PFSK-1 (cell line): ENCODE measurements around the gene RALGAPA2.

Experiments used
- FOXP2 ChIP-seq: optimal IDR thresholded peaks from 2 replicates; pipeline ENCODE3; 2011; ENCODE audit warnings: borderline replicate concordance, control low read depth, inconsistent platforms; ENCODE audit not compliant: insufficient read depth; ENCODE audit errors: extremely low read length, extremely low read depth
- POLR2AphosphoS5 ChIP-seq: IDR thresholded peaks from 2 replicates; pipeline ENCODE4 v1.6.1; 2012; ENCODE audit warnings: low read depth, mild to moderate bottlenecking, control low read depth, low read length, moderate library complexity
- REST ChIP-seq, 2 experiments: IDR thresholded peaks; 2 replicates each; pipeline versions ENCODE4 v1.6.1 to v1.8.0; 2011 to 2012; ENCODE audit warnings: low read depth in 2 of 2, low read length in 2 of 2, control low read depth in 1 of 2, inconsistent platforms in 1 of 2, mild to moderate bottlenecking in 1 of 2, moderate library complexity in 1 of 2; ENCODE audit not compliant: insufficient read depth in 1 of 2
- SIN3A ChIP-seq: IDR thresholded peaks from 2 replicates; pipeline ENCODE4 v1.6.1; 2012; ENCODE audit warnings: mild to moderate bottlenecking, low read length, moderate library complexity, borderline replicate concordance; ENCODE audit not compliant: insufficient read depth
- TAF1 ChIP-seq: IDR thresholded peaks from 2 replicates; pipeline ENCODE4 v1.6.1; 2012; ENCODE audit warnings: low read length, control low read depth, borderline replicate concordance; ENCODE audit not compliant: insufficient read depth

RALGAPA2 gene

GRCh38 chr20:20491110-20491783 is 221.2 kb downstream of the RALGAPA2 start:
- TF ChIP-seq FOXP2 (no peak), TAF1 (no peak), REST (IDR thresholded peaks at IDR 0.05; ENCODE audit: insufficient read depth in 1 of 2, low read depth in 2 of 2, low read length in 2 of 2) (no peak), POLR2AphosphoS5 (no peak), SIN3A (no peak)

GRCh38 chr20:20490673-20491072 is 221.8 kb downstream of the RALGAPA2 start:
- TF ChIP-seq TAF1, result no peak
- no peak for TF ChIP-seq REST (IDR thresholded peaks at IDR 0.05; ENCODE audit: insufficient read depth in 1 of 2, low read depth in 2 of 2, low read length in 2 of 2)
- no peak for TF ChIP-seq SIN3A

- TF ChIP-seq POLR2AphosphoS5 (no peak), SIN3A (no peak)
These were observed 222.6 kb downstream of the RALGAPA2 start for GRCh38 chr20:20489648-20490341.

- TF ChIP-seq SIN3A, result no peak
- TF ChIP-seq REST (IDR thresholded peaks at IDR 0.05; ENCODE audit: insufficient read depth in 1 of 2, low read depth in 2 of 2, low read length in 2 of 2), result no peak
- TF ChIP-seq FOXP2, result no peak
- no peak for TF ChIP-seq TAF1
- no peak for TF ChIP-seq POLR2AphosphoS5
These were observed 223.4 kb downstream of the RALGAPA2 start for GRCh38 chr20:20489054-20489453.

- no peak for TF ChIP-seq TAF1
- TF ChIP-seq FOXP2, result no peak
- TF ChIP-seq REST (IDR thresholded peaks at IDR 0.05; ENCODE audit: insufficient read depth in 1 of 2, low read depth in 2 of 2, low read length in 2 of 2), result no peak
- no peak for TF ChIP-seq SIN3A
These were observed 224.1 kb downstream of the RALGAPA2 start for GRCh38 chr20:20488388-20488787.
